Esophagus muscularis mucosa (tissue), 4 donors: Measurements from ENCODE around the gene PNPLA1.

Experiments
- EP300 ChIP-seq: sonication (generic); formaldehyde crosslinking; IDR thresholded peaks from one replicate; pipeline ENCODE4 v1.6.1; 2017; ENCODE audit warnings: antibody characterized with exemption
- POLR2A ChIP-seq: fragments of 450-650 bp; IDR thresholded peaks from one replicate; pipeline ENCODE4 v1.6.1; 2017; ENCODE audit warnings: antibody characterized with exemption, moderate library complexity, mild to moderate bottlenecking, low read depth
- POLR2AphosphoS5 ChIP-seq, 2 donors: sonication (generic); formaldehyde crosslinking; IDR thresholded peaks; one replicate each; pipeline ENCODE4 v1.6.1; 2017; ENCODE audit warnings: antibody characterized with exemption in 2 of 2
- TF ChIP-seq, protein P1 (sequence below), 3 experiments: fragments of 200-600 bp in 2 of 3; fragments of 450-650 bp in 1 of 3; sonication (generic) in 2 of 3; IDR thresholded peaks; one replicate each; pipeline ENCODE4 v1.5.1; 2017 to 2019; ENCODE audit warnings: antibody characterized with exemption in 3 of 3, mild to moderate bottlenecking in 2 of 3, moderate library complexity in 1 of 3

DNA sequence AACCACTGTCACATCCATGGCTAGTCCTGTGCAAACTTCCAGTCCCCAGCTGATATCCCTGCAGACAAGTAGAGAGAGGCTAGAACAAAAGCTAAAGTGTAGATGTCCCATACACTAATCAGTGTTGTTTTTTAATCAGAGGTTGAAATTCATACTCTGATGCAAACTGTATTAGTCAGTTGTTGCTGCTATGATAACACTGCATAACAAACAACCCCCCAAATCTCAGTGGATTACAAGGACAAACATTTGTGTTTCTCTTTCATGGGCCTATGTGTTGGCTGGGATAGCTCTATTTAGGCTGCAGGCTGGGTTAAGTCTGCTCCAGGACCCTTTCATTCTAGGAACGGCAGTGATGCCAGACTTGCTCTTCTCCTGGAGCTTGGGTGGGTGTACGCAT is 40.0 kb downstream of the PNPLA1 start:
- TF ChIP-seq, protein P1, sequence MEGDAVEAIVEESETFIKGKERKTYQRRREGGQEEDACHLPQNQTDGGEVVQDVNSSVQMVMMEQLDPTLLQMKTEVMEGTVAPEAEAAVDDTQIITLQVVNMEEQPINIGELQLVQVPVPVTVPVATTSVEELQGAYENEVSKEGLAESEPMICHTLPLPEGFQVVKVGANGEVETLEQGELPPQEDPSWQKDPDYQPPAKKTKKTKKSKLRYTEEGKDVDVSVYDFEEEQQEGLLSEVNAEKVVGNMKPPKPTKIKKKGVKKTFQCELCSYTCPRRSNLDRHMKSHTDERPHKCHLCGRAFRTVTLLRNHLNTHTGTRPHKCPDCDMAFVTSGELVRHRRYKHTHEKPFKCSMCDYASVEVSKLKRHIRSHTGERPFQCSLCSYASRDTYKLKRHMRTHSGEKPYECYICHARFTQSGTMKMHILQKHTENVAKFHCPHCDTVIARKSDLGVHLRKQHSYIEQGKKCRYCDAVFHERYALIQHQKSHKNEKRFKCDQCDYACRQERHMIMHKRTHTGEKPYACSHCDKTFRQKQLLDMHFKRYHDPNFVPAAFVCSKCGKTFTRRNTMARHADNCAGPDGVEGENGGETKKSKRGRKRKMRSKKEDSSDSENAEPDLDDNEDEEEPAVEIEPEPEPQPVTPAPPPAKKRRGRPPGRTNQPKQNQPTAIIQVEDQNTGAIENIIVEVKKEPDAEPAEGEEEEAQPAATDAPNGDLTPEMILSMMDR (IDR thresholded peaks at IDR 0.05): no peak
- no peak for TF ChIP-seq EP300
- no peak for TF ChIP-seq POLR2A
- TF ChIP-seq POLR2AphosphoS5 (IDR thresholded peaks at IDR 0.05): no peak
